Liver (tissue), 3 donors: Measurements from ENCODE around the gene TMEM63C.

Source experiments
- CTCF ChIP-seq: fragments of 150-350 bp; IDR thresholded peaks from 2 replicates; pipeline ENCODE4 v1.5.1; 2017; ENCODE audit warnings: improper control_type of control experiment, low read depth, low read length; ENCODE audit not compliant: missing input control
- EGR1 ChIP-seq, 2 donors: IDR thresholded peaks; 2 replicates each; pipeline ENCODE4 v1.6.1; 2016 to 2018; ENCODE audit warnings: antibody characterized with exemption in 2 of 2, low read depth in 2 of 2
- FOXA1 ChIP-seq: IDR thresholded peaks from 2 replicates; pipeline ENCODE4 v1.6.1; 2016; ENCODE audit warnings: antibody characterized with exemption
- GABPA ChIP-seq, 2 donors: IDR thresholded peaks in 1 of 2; conservative IDR thresholded peaks in 1 of 2; 2 replicates each; pipeline ENCODE4 v1.6.1; 2016; ENCODE audit warnings: antibody characterized with exemption in 2 of 2, mild to moderate bottlenecking in 1 of 2, moderate library complexity in 1 of 2
- JUND ChIP-seq, 2 donors: IDR thresholded peaks; 2 replicates each; pipeline ENCODE4 v1.6.1; 2016; ENCODE audit warnings: antibody characterized with exemption in 2 of 2
- MAX ChIP-seq: IDR thresholded peaks from 2 replicates; pipeline ENCODE4 v1.6.1; 2016; ENCODE audit warnings: antibody characterized with exemption
- NR2F2 ChIP-seq: IDR thresholded peaks from 2 replicates; pipeline ENCODE4 v1.6.1; 2016; ENCODE audit warnings: antibody characterized with exemption
- RAD21 ChIP-seq, 2 donors: IDR thresholded peaks; 2 replicates each; pipeline ENCODE4 v1.6.1; 2016; ENCODE audit warnings: antibody characterized with exemption in 2 of 2, mild to moderate bottlenecking in 2 of 2
- RXRA ChIP-seq, 2 donors: IDR thresholded peaks; 2 replicates each; pipeline ENCODE4 v1.6.1; 2017 to 2018; ENCODE audit warnings: antibody characterized with exemption in 2 of 2, mild to moderate bottlenecking in 1 of 2
- SP1 ChIP-seq: IDR thresholded peaks from 2 replicates; pipeline ENCODE4 v1.6.1; 2018; ENCODE audit warnings: antibody characterized with exemption, mild to moderate bottlenecking
- TAF1 ChIP-seq: conservative IDR thresholded peaks from 2 replicates; pipeline ENCODE4 v1.6.1; 2016; ENCODE audit warnings: antibody characterized with exemption, mild to moderate bottlenecking
- TF ChIP-seq, protein P1 (sequence below): IDR thresholded peaks from 2 replicates; pipeline ENCODE4 v1.6.1; 2016; ENCODE audit warnings: antibody characterized with exemption, mild to moderate bottlenecking
- TF ChIP-seq, protein P2 (sequence below): IDR thresholded peaks from 2 replicates; pipeline ENCODE4 v1.6.1; 2016; ENCODE audit warnings: antibody characterized with exemption
- donor health status: healthy.
- donor health status: healthy.

GRCh38 chr14:77212097-77212870 lies 30.7 kb downstream of the TMEM63C start:
- TF ChIP-seq CTCF, result no peak
- TF ChIP-seq, protein P1, sequence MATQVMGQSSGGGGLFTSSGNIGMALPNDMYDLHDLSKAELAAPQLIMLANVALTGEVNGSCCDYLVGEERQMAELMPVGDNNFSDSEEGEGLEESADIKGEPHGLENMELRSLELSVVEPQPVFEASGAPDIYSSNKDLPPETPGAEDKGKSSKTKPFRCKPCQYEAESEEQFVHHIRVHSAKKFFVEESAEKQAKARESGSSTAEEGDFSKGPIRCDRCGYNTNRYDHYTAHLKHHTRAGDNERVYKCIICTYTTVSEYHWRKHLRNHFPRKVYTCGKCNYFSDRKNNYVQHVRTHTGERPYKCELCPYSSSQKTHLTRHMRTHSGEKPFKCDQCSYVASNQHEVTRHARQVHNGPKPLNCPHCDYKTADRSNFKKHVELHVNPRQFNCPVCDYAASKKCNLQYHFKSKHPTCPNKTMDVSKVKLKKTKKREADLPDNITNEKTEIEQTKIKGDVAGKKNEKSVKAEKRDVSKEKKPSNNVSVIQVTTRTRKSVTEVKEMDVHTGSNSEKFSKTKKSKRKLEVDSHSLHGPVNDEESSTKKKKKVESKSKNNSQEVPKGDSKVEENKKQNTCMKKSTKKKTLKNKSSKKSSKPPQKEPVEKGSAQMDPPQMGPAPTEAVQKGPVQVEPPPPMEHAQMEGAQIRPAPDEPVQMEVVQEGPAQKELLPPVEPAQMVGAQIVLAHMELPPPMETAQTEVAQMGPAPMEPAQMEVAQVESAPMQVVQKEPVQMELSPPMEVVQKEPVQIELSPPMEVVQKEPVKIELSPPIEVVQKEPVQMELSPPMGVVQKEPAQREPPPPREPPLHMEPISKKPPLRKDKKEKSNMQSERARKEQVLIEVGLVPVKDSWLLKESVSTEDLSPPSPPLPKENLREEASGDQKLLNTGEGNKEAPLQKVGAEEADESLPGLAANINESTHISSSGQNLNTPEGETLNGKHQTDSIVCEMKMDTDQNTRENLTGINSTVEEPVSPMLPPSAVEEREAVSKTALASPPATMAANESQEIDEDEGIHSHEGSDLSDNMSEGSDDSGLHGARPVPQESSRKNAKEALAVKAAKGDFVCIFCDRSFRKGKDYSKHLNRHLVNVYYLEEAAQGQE, result no peak
- TF ChIP-seq GABPA (IDR thresholded peaks at IDR 0.05 in 1 of 2, conservative IDR thresholded peaks at IDR 0.05 in 1 of 2), result no peak
- TF ChIP-seq FOXA1, result no peak
- TF ChIP-seq MAX, result no peak
- no peak for TF ChIP-seq EGR1 (IDR thresholded peaks at IDR 0.05; ENCODE audit: low read depth in 2 of 2)
- no peak for TF ChIP-seq TAF1
- no peak for TF ChIP-seq RAD21 (IDR thresholded peaks at IDR 0.05)
- TF ChIP-seq, protein P2, sequence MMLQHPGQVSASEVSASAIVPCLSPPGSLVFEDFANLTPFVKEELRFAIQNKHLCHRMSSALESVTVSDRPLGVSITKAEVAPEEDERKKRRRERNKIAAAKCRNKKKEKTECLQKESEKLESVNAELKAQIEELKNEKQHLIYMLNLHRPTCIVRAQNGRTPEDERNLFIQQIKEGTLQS, result no peak
- TF ChIP-seq JUND (IDR thresholded peaks at IDR 0.05), result no peak
- TF ChIP-seq SP1, result no peak
- TF ChIP-seq RXRA (IDR thresholded peaks at IDR 0.05), result no peak
- TF ChIP-seq NR2F2, result no peak
